HFFc6 (cell line): ENCODE results near the gene PGAM2. TPM values are rescaled to one million over a fixed set of nuclear protein-coding genes. Genes with fewer than 3 reads are reported as not detected.

Experiments
- DNase-seq: peaks from one replicate; pipeline ENCODE4 v3.0.0-alpha.2; 2018
- H3K27ac Mint-ChIP-seq: 2 replicates; pipeline ENCODE4 v1.8.0; 2020; ENCODE audit warnings: mild to moderate bottlenecking, mixed read lengths
- H3K27me3 Mint-ChIP-seq: 2 replicates; pipeline ENCODE4 v1.8.0; 2021; ENCODE audit warnings: mild to moderate bottlenecking, moderate library complexity, mixed read lengths; ENCODE audit not compliant: insufficient read depth
- H3K36me3 Mint-ChIP-seq: 2 replicates; pipeline ENCODE4 v1.8.0; 2021; ENCODE audit warnings: low read depth, mixed read lengths
- H3K4me1 Mint-ChIP-seq: 2 replicates; pipeline ENCODE4 v1.8.0; 2020; ENCODE audit warnings: low read depth, mixed read lengths
- H3K4me3 Mint-ChIP-seq: 2 replicates; pipeline ENCODE4 v1.8.0; 2020; ENCODE audit warnings: mild to moderate bottlenecking, moderate library complexity, mixed read lengths
- H3K9me3 Mint-ChIP-seq: 2 replicates; pipeline ENCODE4 v1.8.0; 2020; ENCODE audit warnings: mild to moderate bottlenecking, mixed read lengths
- CTCF ChIP-seq: fragments of 200-600 bp; sonication (generic); IDR thresholded peaks from 2 replicates; pipeline ENCODE4 v1.5.0; 2021; ENCODE audit warnings: antibody characterized with exemption, mild to moderate bottlenecking
- total RNA-seq, 6 experiments: library from RNA; stranded (reverse); fragmentation: NEBNext Ultra II Directional; extraction: Animal tissue kit (Norgen Biotek cat#: 25700); gene quantifications; 2 replicates in 1 of 6; 3 replicates in 5 of 6; pipeline ENCODE4 v1.2.3, GENCODE V29; 2021

PGAM2 gene
- total RNA-seq, 6 experiments from 2014 or later = 0.26 to 0.51 (median 0.35) TPM; not detected in 2

- H3K27me3 Mint-ChIP-seq = peaks cover 16% of the 10 kb centered on the region
- DNase-seq = no peak
- H3K27ac Mint-ChIP-seq = no peak overlapping the region
These were observed 3.7 kb downstream of the PGAM2 start for GRCh38 chr7:44061645-44062179.

GRCh38 chr7:44060948-44061644 lies 4.3 kb downstream of the PGAM2 start:
- no peak for TF ChIP-seq CTCF
- Mint-ChIP-seq H3K27ac (no peak overlapping the region), H3K4me3 (no peak overlapping the region), H3K9me3 (no peaks in the 10 kb centered on the region), H3K36me3 (peaks cover 21% of the 10 kb centered on the region), H3K27me3 (peaks cover 12% of the 10 kb centered on the region), H3K4me1 (peaks cover 12% of the 10 kb centered on the region)
- DNase-seq = no peak

More at GRCh38 chr7:44061645-44062179, 3.7 kb downstream of the PGAM2 start:
- H3K36me3 Mint-ChIP-seq = peaks cover 16% of the 10 kb centered on the region
- H3K4me1 Mint-ChIP-seq = peaks cover 12% of the 10 kb centered on the region
- H3K4me3 Mint-ChIP-seq = no peak overlapping the region
- peaks cover under 1% of the 10 kb centered on the region; the same call in 1 of the 2 replicates for H3K9me3 Mint-ChIP-seq
- no peak for TF ChIP-seq CTCF

- Mint-ChIP-seq H3K27me3 (peaks cover 5% of the 10 kb centered on the region), H3K27ac (no peak overlapping the region), H3K4me1 (peaks cover 4% of the 10 kb centered on the region), H3K36me3 (peaks cover 28% of the 10 kb centered on the region), H3K4me3 (no peak overlapping the region), H3K9me3 (no peaks in the 10 kb centered on the region)
- no peak for DNase-seq
- TF ChIP-seq CTCF = no peak
These were observed 5.0 kb downstream of the PGAM2 start for GRCh38 chr7:44060091-44060947.

GRCh38 chr7:44059219-44060090 lies 5.9 kb downstream of the PGAM2 start:
- no peaks in the 10 kb centered on the region for H3K4me1 Mint-ChIP-seq
- no peaks in the 10 kb centered on the region; the same call in none of the 2 replicates for H3K27me3 Mint-ChIP-seq
- H3K36me3 Mint-ChIP-seq = peaks cover 32% of the 10 kb centered on the region
- no peak overlapping the region for H3K27ac Mint-ChIP-seq
- no peaks in the 10 kb centered on the region for H3K9me3 Mint-ChIP-seq
- no peak for TF ChIP-seq CTCF
- H3K4me3 Mint-ChIP-seq = no peak overlapping the region
- no peak for DNase-seq

GRCh38 chr7:44058759-44059218 lies 6.6 kb downstream of the PGAM2 start:
- no peaks in the 10 kb centered on the region for H3K4me1 Mint-ChIP-seq
- DNase-seq = no peak
- H3K9me3 Mint-ChIP-seq = no peaks in the 10 kb centered on the region
- TF ChIP-seq CTCF = no peak
- H3K36me3 Mint-ChIP-seq = peaks cover 32% of the 10 kb centered on the region
- H3K27me3 Mint-ChIP-seq = no peaks in the 10 kb centered on the region; the same call in 1 of the 2 replicates
- no peak overlapping the region for H3K27ac Mint-ChIP-seq
- H3K4me3 Mint-ChIP-seq = no peak overlapping the region
